ENCODE results near the gene HAT1. TPM values are rescaled to one million over a fixed set of nuclear protein-coding genes. Genes with fewer than 3 reads are reported as not detected.
A peak's percentile ranks its signal among the peaks of the same experiment; 100 is the strongest.

HAT1 gene
- total and polyA plus RNA-seq, 10 of the 15 experiments (the other 5 are each of a cell fraction or from before 2014, with no cell fraction given) = 60.0 to 225 (median 130) TPM

DNA sequence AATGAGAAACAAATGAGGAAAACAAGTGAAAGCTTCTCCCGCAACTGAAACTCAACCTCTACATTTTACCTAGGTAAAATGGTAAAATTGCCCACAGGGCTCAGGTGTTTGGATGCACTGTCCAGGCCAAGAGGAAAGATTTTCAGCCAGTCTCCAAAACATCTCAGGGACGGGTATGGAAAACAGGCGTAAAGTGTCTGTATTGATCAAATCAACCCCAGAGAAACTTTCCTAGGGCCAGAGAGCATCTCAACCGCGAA lies 361 bp upstream of the HAT1 start:
- CTCF ChIA-PET = interaction anchor here (0.6 to 1.3 kb wide), 3 partner anchors 29 to 215 kb away, joined by 3 to 9 read pairs (median 5); no protein-coding TSS in a partner anchor
- H3K4me3 ChIP-seq = peak overlapping the region; percentile 55
- peak overlapping the region; percentile 79 for H3K4me2 ChIP-seq (ENCODE audit: control insufficient read depth, insufficient read depth)
- RAD21 ChIA-PET (ENCODE audit: unreplicated experiment) = interaction anchor here (0.7 to 1.5 kb wide), 3 partner anchors 24 to 181 kb away, joined by 3 to 7 read pairs (median 3); partner anchors contain the start of genes DLX2 and SLC25A12
- POLR2A ChIA-PET = interaction anchor here (1.4 to 1.7 kb wide), 2 partner anchors 9 to 29 kb away, joined by 5 to 12 read pairs; partner anchors contain the start of gene SLC25A12
- H3K27me3 ChIP-seq (replicated peaks in 1 of 2; ENCODE audit: control insufficient read depth in 2 of 2, insufficient read depth in 2 of 2, low read length in 1 of 2) = no peaks in the 10 kb centered on the region
- H3K27ac ChIP-seq (ENCODE audit: control insufficient read depth, insufficient read depth) = peak overlapping the region; percentile 41; the same call in 1 of the 2 replicates
- BruUV-seq (replicated peaks) = no TSS peak
- H2AFZ ChIP-seq (ENCODE audit: control insufficient read depth, low read depth, low read length) = peak overlapping the region; percentile 98
- no peaks in the 10 kb centered on the region for H4K20me1 ChIP-seq (ENCODE audit: control insufficient read depth, insufficient read depth)
- H3K4me1 ChIP-seq (ENCODE audit: control insufficient read depth, insufficient read depth, low read length) = 0 out of 2 replicates have a peak, but pooled peaks cover 2% of the 10 kb centered on the region
- intact Hi-C loops (cut with micrococcal nuclease; ENCODE audit: unreplicated experiment) = no loop called here
- TF ChIP-seq, protein P1, sequence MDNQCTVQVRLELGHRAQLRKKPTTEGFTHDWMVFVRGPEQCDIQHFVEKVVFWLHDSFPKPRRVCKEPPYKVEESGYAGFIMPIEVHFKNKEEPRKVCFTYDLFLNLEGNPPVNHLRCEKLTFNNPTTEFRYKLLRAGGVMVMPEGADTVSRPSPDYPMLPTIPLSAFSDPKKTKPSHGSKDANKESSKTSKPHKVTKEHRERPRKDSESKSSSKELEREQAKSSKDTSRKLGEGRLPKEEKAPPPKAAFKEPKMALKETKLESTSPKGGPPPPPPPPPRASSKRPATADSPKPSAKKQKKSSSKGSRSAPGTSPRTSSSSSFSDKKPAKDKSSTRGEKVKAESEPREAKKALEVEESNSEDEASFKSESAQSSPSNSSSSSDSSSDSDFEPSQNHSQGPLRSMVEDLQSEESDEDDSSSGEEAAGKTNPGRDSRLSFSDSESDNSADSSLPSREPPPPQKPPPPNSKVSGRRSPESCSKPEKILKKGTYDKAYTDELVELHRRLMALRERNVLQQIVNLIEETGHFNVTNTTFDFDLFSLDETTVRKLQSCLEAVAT (IDR thresholded peaks at IDR 0.05) = peak; percentile 47; the same call in 1 of the 2 replicates
- TF ChIP-seq ZBTB33 (IDR thresholded peaks at IDR 0.05) (no peak), ASH2L (IDR thresholded peaks at IDR 0.05; ENCODE audit: borderline replicate concordance, low read depth) (no peak), SMAD5 (IDR thresholded peaks at IDR 0.05; ENCODE audit: low read depth) (0 out of 2 replicates have a peak, but pooled peaks have one; percentile 33)
- TF ChIP-seq, protein P2, sequence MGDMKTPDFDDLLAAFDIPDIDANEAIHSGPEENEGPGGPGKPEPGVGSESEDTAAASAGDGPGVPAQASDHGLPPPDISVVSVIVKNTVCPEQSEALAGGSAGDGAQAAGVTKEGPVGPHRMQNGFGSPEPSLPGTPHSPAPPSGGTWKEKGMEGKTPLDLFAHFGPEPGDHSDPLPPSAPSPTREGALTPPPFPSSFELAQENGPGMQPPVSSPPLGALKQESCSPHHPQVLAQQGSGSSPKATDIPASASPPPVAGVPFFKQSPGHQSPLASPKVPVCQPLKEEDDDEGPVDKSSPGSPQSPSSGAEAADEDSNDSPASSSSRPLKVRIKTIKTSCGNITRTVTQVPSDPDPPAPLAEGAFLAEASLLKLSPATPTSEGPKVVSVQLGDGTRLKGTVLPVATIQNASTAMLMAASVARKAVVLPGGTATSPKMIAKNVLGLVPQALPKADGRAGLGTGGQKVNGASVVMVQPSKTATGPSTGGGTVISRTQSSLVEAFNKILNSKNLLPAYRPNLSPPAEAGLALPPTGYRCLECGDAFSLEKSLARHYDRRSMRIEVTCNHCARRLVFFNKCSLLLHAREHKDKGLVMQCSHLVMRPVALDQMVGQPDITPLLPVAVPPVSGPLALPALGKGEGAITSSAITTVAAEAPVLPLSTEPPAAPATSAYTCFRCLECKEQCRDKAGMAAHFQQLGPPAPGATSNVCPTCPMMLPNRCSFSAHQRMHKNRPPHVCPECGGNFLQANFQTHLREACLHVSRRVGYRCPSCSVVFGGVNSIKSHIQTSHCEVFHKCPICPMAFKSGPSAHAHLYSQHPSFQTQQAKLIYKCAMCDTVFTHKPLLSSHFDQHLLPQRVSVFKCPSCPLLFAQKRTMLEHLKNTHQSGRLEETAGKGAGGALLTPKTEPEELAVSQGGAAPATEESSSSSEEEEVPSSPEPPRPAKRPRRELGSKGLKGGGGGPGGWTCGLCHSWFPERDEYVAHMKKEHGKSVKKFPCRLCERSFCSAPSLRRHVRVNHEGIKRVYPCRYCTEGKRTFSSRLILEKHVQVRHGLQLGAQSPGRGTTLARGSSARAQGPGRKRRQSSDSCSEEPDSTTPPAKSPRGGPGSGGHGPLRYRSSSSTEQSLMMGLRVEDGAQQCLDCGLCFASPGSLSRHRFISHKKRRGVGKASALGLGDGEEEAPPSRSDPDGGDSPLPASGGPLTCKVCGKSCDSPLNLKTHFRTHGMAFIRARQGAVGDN (IDR thresholded peaks at IDR 0.05) = peak; percentile 37; the same call in 1 of the 2 replicates
- peak overlapping the region; percentile 62 for H3K9ac ChIP-seq (ENCODE audit: control insufficient read depth, insufficient read depth, low read length)
- WGBS (ENCODE audit: insufficient coverage, insufficient replicate concordance, low lambda C conversion rate, missing lambda C conversion rate) = 3% methylated on average over 5 of the region's 5 CpGs
- in situ Hi-C loops (cut with MboI) = no loop called here
- no peak for FAIRE-seq
- H3K36me3 ChIP-seq (ENCODE audit: control insufficient read depth in 2 of 2, insufficient read depth in 2 of 2, low read length in 1 of 2) = peaks cover 0 to 1% of the 10 kb centered on the region in 2 experiments; a peak in 1 of 4 replicates
- no peak for ATAC-seq
- no peak for DNase-seq (ENCODE audit: low read depth, low spot score)
- H3K79me2 ChIP-seq (ENCODE audit: control insufficient read depth, insufficient read depth, low read length) = peaks cover 29% of the 10 kb centered on the region
- SMC1A ChIA-PET (ENCODE audit: uncharacterized antibody, unreplicated experiment) = interaction anchor here (0.7 to 1.8 kb wide), 5 partner anchors 29 to 215 kb away, joined by 3 to 5 read pairs (median 3); no protein-coding TSS in a partner anchor
- H3K9me3 ChIP-seq (replicated peaks; ENCODE audit: control insufficient read depth, insufficient read depth, low read length) = no peaks in the 10 kb centered on the region
